Natural killer cell (primary cell): ENCODE data around the gene CCL24. TPM values are rescaled to one million over a fixed set of nuclear protein-coding genes. Genes with fewer than 3 reads are reported as not detected.
"Not testable (repeated sequence)": the region's sequence is repeated elsewhere in the genome, so short reads cannot be mapped to it uniquely, and the experiment has no call there.

Experiments
- ATAC-seq, 3 donors: fragments of 150-1000 bp in 2 of 3; fragments of 200-7000 bp in 1 of 3; cut with Tn5 transposase; 1 replicate in 1 of 3; 2 replicates in 2 of 3; pipeline ENCODE4 v1.10.0; 2021; ENCODE audit warnings: mild to moderate bottlenecking in 2 of 3, moderate library complexity in 2 of 3
- DNase-seq, 2 donors: peaks; one replicate each; pipeline versions ENCODE4 v3.0.0 to v3.0.0-alpha.2; 2013 to 2021; ENCODE audit warnings: mixed read lengths in 1 of 2
- H3K27ac ChIP-seq: one replicate; pipeline ENCODE4 v1.5.1; 2013; ENCODE audit warnings: mild to moderate bottlenecking, low read length
- H3K27me3 ChIP-seq: one replicate; pipeline ENCODE4 v1.6.1; 2013; ENCODE audit warnings: low read length; ENCODE audit not compliant: control insufficient read depth, insufficient read depth
- H3K36me3 ChIP-seq: one replicate; pipeline ENCODE4 v1.6.1; 2013; ENCODE audit warnings: low read length; ENCODE audit not compliant: control insufficient read depth, insufficient read depth
- H3K4me1 ChIP-seq: one replicate; pipeline ENCODE4 v1.6.1; 2013; ENCODE audit warnings: low read length; ENCODE audit not compliant: control insufficient read depth, insufficient read depth
- H3K4me3 ChIP-seq: one replicate; pipeline ENCODE4 v1.5.1; 2013; ENCODE audit warnings: low read length
- H3K9me3 ChIP-seq: one replicate; pipeline ENCODE4 v1.6.1; 2013; ENCODE audit warnings: low read length; ENCODE audit not compliant: control insufficient read depth, insufficient read depth
- H3K27ac Mint-ChIP-seq, 2 donors: one replicate each; pipeline ENCODE4 v1.8.0; 2022; ENCODE audit warnings: mild to moderate bottlenecking in 2 of 2, mixed read lengths in 2 of 2, moderate library complexity in 1 of 2
- H3K27me3 Mint-ChIP-seq, 2 donors: one replicate each; pipeline ENCODE4 v1.8.0; 2022; ENCODE audit warnings: low read depth in 2 of 2, mixed read lengths in 2 of 2
- H3K36me3 Mint-ChIP-seq: one replicate; pipeline ENCODE4 v1.8.0; 2022; ENCODE audit warnings: mixed read lengths
- H3K4me1 Mint-ChIP-seq, 2 donors: one replicate each; pipeline ENCODE4 v1.8.0; 2022; ENCODE audit warnings: mixed read lengths in 2 of 2
- H3K4me3 Mint-ChIP-seq: one replicate; pipeline ENCODE4 v1.8.0; 2022; ENCODE audit warnings: mild to moderate bottlenecking, moderate library complexity, mixed read lengths
- H3K9me3 Mint-ChIP-seq, 2 donors: one replicate each; pipeline ENCODE4 v1.8.0; 2022; ENCODE audit warnings: mixed read lengths in 2 of 2
- CTCF ChIP-seq: fragments of 200-600 bp; IDR thresholded peaks from one replicate; pipeline ENCODE4 v1.8.0; 2022; ENCODE audit warnings: antibody characterized with exemption
- WGBS: methylation state at CpG from one replicate; pipeline ENCODE4 v1.1.7; 2013; ENCODE audit warnings: missing lambda C conversion rate; ENCODE audit not compliant: insufficient coverage; 5-methylcytosine and 5-hydroxymethylcytosine counted together
- intact Hi-C: fragments of 100-400 bp; cut with micrococcal nuclease; formaldehyde crosslinking; loops from one replicate; pipeline ENCODE4 v1.14.2; 2022
- total RNA-seq, 4 donors: library from RNA; stranded (reverse); fragments of 120-200 nt in 1 of 4; gene quantifications; one replicate each; pipeline versions ENCODE4 v1.2.3 to v1.2.4, GENCODE V29; 2013 to 2022

Gene CCL24
- total RNA-seq, 3 donors from 2014 or later (not counting 1 experiment from before 2014, with no cell fraction given), result not detected

GRCh38 chr7:75844158-75844557, 30.6 kb upstream of the CCL24 start:
- H3K4me3 Mint-ChIP-seq, result no peak overlapping the region
- no peaks in the 10 kb centered on the region for H3K36me3 Mint-ChIP-seq
- WGBS, result 93% methylated on average over 5 of the region's 5 CpGs
- H3K27me3 ChIP-seq, result no peaks in the 10 kb centered on the region
- ATAC-seq (no peak), DNase-seq (no peak)
- no peak overlapping the region for H3K27ac Mint-ChIP-seq
- H3K36me3 ChIP-seq, result no peaks in the 10 kb centered on the region
- H3K4me1 ChIP-seq, result peaks cover 8% of the 10 kb centered on the region
- no peaks in the 10 kb centered on the region for H3K9me3 Mint-ChIP-seq
- H3K4me1 Mint-ChIP-seq, result no peaks in the 10 kb centered on the region
- no peak overlapping the region for H3K4me3 ChIP-seq
- no peaks in the 10 kb centered on the region for H3K27me3 Mint-ChIP-seq
- intact Hi-C loops, result no loop called here
- H3K27ac ChIP-seq, result no peak overlapping the region
- TF ChIP-seq CTCF, result no peak
- H3K9me3 ChIP-seq, result no peaks in the 10 kb centered on the region

GRCh38 chr7:75843613-75844116, 30.1 kb upstream of the CCL24 start:
- H3K9me3 Mint-ChIP-seq, result no peaks in the 10 kb centered on the region
- H3K4me3 Mint-ChIP-seq, result no peak overlapping the region
- Histone ChIP-seq H3K4me3 (no peak overlapping the region), H3K36me3 (no peaks in the 10 kb centered on the region), H3K27ac (no peak overlapping the region), H3K27me3 (no peaks in the 10 kb centered on the region), H3K4me1 (peaks cover 8% of the 10 kb centered on the region), H3K9me3 (no peaks in the 10 kb centered on the region)
- no peak overlapping the region for H3K27ac Mint-ChIP-seq
- intact Hi-C loops, result no loop called here
- DNase-seq, result no peak
- H3K4me1 Mint-ChIP-seq, result no peaks in the 10 kb centered on the region
- no peak for ATAC-seq
- 94% methylated on average over 6 of the region's 9 CpGs for WGBS
- H3K36me3 Mint-ChIP-seq, result no peaks in the 10 kb centered on the region
- no peaks in the 10 kb centered on the region for H3K27me3 Mint-ChIP-seq
- no peak for TF ChIP-seq CTCF

- Histone ChIP-seq H3K4me3 (no peak overlapping the region), H3K27ac (no peak overlapping the region), H3K36me3 (no peaks in the 10 kb centered on the region), H3K4me1 (peaks cover 7% of the 10 kb centered on the region), H3K27me3 (no peaks in the 10 kb centered on the region), H3K9me3 (no peaks in the 10 kb centered on the region)
- Mint-ChIP-seq H3K27ac (no peak overlapping the region), H3K4me1 (no peaks in the 10 kb centered on the region), H3K9me3 (no peaks in the 10 kb centered on the region), H3K27me3 (peaks cover 0 to 3% of the 10 kb centered on the region in 2 donors), H3K4me3 (no peak overlapping the region), H3K36me3 (no peaks in the 10 kb centered on the region)
- DNase-seq (no peak), ATAC-seq (no peak)
- intact Hi-C loops, result no loop called here
- TF ChIP-seq CTCF, result no peak
- WGBS, result 80% methylated on average over 7 of the region's 8 CpGs
Measured at GRCh38 chr7:75842836-75843446, 29.3 kb upstream of the CCL24 start.

- peaks cover 4% of the 10 kb centered on the region for H3K4me1 ChIP-seq
- WGBS, result 88% methylated on average over 3 of the region's 3 CpGs
- Mint-ChIP-seq H3K9me3 (no peaks in the 10 kb centered on the region), H3K4me1 (no peaks in the 10 kb centered on the region), H3K36me3 (no peaks in the 10 kb centered on the region), H3K27me3 (peaks cover 0 to 3% of the 10 kb centered on the region in 2 donors), H3K27ac (no peak overlapping the region), H3K4me3 (no peak overlapping the region)
- H3K4me3 ChIP-seq, result no peak overlapping the region
- H3K27me3 ChIP-seq, result no peaks in the 10 kb centered on the region
- intact Hi-C loops, result no loop called here
- H3K27ac ChIP-seq, result no peak overlapping the region
- TF ChIP-seq CTCF, result no peak
- no peak for ATAC-seq
- no peaks in the 10 kb centered on the region for H3K9me3 ChIP-seq
- H3K36me3 ChIP-seq, result no peaks in the 10 kb centered on the region
- DNase-seq, result no peak
Measured at GRCh38 chr7:75840029-75840428, 26.4 kb upstream of the CCL24 start.

- 83% methylated on average over 10 of the region's 14 CpGs for WGBS
- H3K27me3 ChIP-seq, H3K4me1 Mint-ChIP-seq, H3K9me3 ChIP-seq, H3K27me3 Mint-ChIP-seq, H3K4me1 ChIP-seq, H3K27ac ChIP-seq, H3K4me3 Mint-ChIP-seq, H3K36me3 ChIP-seq, ATAC-seq, intact Hi-C loops, H3K9me3 Mint-ChIP-seq, H3K4me3 ChIP-seq, H3K36me3 Mint-ChIP-seq, H3K27ac Mint-ChIP-seq, DNase-seq: not testable (repeated sequence)
Measured at GRCh38 chr7:75838281-75838930, 24.8 kb upstream of the CCL24 start.
